Fibroblast of peridontal ligament (primary cell): Measurements from ENCODE around the gene FERD3L.

Experiments
- DNase-seq: peaks from one replicate; pipeline ENCODE4 v3.0.0-alpha.2; 2010; ENCODE audit errors: extremely low read depth

The FERD3L gene

GRCh38 chr7:19117091-19117869 is 27.9 kb downstream of the FERD3L start, which contains the start of gene TWIST1:
Gene TWIST1 (minus strand): TSS chr7:19117636. CDS start chr7:19117321, 315 bp downstream.
- peak; percentile 96 for DNase-seq

GRCh38 chr7:19116121-19117090 is 28.8 kb downstream of the FERD3L start:
- peak; percentile 53 for DNase-seq

GRCh38 chr7:19114551-19114855 is 30.7 kb downstream of the FERD3L start:
- DNase-seq, result peak; percentile 71

GRCh38 chr7:19113855-19114550 is 31.2 kb downstream of the FERD3L start:
- DNase-seq, result peak; percentile 15

GRCh38 chr7:19113002-19113350 is 32.2 kb downstream of the FERD3L start:
- no peak for DNase-seq

- DNase-seq, result peak; percentile 98
Measured at GRCh38 chr7:19112274-19113001, 32.8 kb downstream of the FERD3L start.

- peak; percentile 65 for DNase-seq
Measured at GRCh38 chr7:19111474-19112273, 33.5 kb downstream of the FERD3L start.

GRCh38 chr7:19110776-19111175 is 34.4 kb downstream of the FERD3L start:
- DNase-seq, result peak; percentile 17

- peak; percentile 36 for DNase-seq
Measured at GRCh38 chr7:19110026-19110730, 35.0 kb downstream of the FERD3L start.

GRCh38 chr7:19109000-19109946 is 35.9 kb downstream of the FERD3L start:
- DNase-seq, result no peak

- peak; percentile 87 for DNase-seq
Measured at GRCh38 chr7:19107356-19108146, 37.7 kb downstream of the FERD3L start.

- DNase-seq, result no peak
Measured at GRCh38 chr7:19107081-19107355, 38.2 kb downstream of the FERD3L start.

- no peak for DNase-seq
Measured at GRCh38 chr7:19106241-19107080, 38.8 kb downstream of the FERD3L start.

GRCh38 chr7:19105546-19105945 is 39.7 kb downstream of the FERD3L start:
- no peak for DNase-seq

GRCh38 chr7:19104811-19105210 is 40.4 kb downstream of the FERD3L start:
- DNase-seq, result no peak

GRCh38 chr7:19102884-19103283 is 42.3 kb downstream of the FERD3L start:
- no peak for DNase-seq

GRCh38 chr7:19101909-19102308 is 43.3 kb downstream of the FERD3L start:
- DNase-seq, result no peak
